Esophagus mucosa (tissue), 1 donor: ENCODE results near the gene DYNLT2B. TPM values are rescaled to one million over a fixed set of nuclear protein-coding genes. Genes with fewer than 3 reads are reported as not detected.
"Not testable (repeated sequence)": the region's sequence is repeated elsewhere in the genome, so short reads cannot be mapped to it uniquely, and the experiment has no call there.

ENCODE experiments used
- ATAC-seq: fragments of 200-7000 bp; cut with Tn5 transposase; one replicate; pipeline ENCODE4 v1.9.1; 2020
- total RNA-seq: library from RNA; stranded (reverse); gene quantifications from one replicate; pipeline ENCODE4 v1.2.4, GENCODE V29; 2023
- donor health status: DM: yes; HTN: yes; CAD: no.

DYNLT2B gene
- total RNA-seq, 1 donor from 2014 or later: 14.6 TPM

DNA sequence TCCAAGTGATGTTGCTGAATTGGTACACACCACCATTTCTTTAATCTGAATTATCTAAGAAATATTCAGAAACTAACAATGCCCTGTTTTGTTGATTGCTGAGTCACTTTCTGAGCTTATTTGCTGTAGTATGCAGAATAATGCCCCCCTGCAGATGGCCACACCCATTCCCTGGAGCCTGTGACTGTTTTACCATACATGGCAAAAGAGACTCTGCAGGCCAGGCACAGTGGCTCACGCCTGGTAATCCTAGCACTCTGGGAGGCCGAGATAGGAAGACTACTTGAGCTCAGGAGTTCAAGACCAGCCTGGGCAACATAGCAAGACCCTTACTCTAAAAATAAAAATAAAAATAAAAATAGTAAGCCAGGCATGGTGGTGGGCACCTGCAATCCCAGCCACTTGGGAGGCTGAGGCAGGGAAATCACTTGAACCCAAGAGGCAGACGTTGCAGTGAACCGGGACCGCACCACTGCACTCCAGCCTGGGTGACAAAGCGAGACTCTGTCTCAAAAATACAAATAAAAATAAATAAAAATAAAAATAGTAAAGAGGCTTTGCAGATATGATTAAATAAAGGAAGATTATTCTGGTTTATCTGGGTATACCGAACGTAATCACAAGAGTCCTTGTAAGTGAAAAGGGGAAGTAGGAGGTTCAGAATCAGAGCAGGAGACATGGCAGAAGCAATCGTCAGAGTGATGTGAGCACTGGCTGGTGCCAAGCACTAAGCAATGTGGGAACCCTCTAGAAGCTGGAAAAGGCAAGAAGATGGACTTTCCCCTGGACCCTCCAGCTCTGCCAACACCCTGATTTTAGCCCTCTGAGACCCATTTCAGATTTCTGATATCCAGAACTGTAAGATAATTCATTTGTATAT lies 49.5 kb downstream of the DYNLT2B start:
- ATAC-seq: peak; percentile 89

DNA sequence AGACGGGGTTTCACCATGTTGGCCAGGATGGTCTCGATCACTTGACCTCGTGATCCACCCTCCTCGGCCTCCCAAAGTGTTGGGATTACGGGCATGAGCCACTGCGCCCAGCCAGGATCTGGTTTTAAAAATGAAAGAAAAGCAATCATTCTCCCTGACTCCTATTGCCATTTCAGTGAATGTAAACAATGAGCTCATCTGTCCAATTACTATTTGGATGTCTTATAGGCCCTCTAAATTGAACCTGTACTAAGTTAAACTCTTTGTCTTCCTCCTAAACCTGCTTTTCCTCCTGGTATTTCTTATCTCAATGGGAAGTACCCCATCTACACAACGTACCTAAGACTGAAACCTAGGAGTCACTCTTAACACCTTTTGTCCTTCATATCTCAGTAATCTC lies 54.2 kb downstream of the DYNLT2B start:
- ATAC-seq: no peak

DNA sequence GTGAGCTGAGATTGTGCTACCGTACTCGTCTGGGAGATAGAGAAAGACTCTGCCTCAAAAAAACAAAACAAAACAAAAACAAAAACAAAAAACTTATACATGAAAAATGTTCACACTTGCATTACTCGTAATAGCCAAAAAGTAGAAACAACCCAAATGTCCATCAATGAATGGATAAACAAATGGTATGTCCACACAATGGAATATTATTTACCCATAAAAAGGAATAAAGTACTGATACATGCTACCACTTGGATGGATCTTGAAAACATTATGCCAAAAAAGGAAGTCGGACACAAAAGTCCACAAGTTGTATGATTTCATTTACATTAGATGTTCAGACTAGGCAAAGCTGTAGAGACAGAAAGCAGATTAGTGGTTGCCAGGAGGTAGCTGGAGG lies 57.3 kb downstream of the DYNLT2B start:
- ATAC-seq: no peak

DNA sequence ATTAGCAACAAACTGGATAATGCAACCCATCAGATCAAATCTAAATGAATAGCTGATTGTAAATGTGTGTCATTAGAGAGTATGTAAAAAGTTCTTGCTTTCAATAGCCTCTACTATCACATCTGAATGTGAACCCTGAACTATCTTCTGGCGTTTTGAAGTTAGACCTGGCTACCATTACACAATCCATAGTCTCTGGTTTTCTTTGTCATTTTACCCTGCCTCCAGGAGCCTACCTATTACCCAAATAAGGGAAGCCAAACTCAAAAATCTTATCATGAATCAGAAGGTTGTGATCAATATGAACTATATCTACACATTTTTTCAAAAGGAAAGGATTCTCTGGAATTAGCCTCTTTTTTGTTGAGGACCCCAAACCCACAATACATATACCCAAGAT lies 62.3 kb downstream of the DYNLT2B start:
- ATAC-seq: no peak

DNA sequence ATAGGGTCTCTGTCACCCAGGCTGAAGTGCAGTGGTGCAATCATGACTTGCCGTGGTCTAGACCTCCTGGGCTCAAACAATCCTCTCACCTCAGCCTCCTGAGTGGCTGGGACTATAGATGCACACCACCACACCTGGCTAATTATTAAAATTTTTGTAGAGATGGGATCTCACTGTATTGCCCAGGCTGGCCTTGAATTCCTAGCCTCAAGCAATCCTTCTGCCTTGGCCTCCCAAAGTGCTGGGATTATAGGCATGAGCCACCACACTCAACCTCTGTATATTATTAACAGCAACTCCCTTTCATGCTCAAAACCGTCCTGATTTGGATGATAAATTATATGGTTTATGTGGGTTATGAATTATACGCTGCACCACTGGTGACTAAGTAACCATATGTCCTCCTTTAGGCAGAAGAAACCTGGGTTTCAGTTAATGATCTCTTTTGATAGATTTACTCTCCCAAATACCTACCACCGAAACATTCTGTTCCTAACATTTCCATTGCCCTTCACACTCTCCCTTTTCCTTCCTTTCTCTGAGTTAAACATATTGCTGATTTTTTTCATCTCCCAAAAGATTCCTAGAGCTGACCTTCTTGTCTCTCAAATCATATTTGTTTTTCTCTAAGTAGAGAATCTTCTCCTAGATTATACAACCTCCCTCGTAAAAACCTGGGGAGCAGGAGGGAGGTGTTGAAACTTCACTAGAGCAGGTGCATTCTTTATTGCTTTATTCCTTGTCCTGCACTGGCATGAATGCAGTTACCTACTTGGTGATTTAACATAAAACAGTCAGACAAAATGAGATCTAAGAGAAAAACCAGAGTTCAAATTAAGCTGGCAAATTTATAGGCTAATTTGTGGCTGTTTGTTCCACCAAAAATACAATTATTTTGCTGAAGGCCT lies 63.4 kb downstream of the DYNLT2B start:
- no peak for ATAC-seq

DNA sequence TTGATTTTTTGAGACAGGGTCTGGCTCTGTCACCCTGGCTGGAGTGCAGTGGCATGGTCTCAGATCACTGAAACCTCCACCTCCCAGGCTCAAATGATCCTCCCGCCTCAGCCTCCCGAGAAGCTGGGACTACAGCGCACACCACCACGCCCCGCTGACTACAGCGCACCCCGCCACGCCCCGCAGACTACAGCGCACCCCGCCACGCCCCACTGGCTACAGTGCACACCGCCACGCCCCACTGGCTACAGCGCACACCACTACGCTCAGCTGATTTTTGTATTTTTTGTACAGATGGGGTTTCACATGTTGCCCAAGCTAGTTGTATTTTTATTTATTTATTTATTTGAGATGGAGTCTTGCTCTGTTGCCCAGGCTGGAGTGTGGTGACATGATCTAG lies 66.1 kb downstream of the DYNLT2B start:
- peak; percentile 48 for ATAC-seq

DNA sequence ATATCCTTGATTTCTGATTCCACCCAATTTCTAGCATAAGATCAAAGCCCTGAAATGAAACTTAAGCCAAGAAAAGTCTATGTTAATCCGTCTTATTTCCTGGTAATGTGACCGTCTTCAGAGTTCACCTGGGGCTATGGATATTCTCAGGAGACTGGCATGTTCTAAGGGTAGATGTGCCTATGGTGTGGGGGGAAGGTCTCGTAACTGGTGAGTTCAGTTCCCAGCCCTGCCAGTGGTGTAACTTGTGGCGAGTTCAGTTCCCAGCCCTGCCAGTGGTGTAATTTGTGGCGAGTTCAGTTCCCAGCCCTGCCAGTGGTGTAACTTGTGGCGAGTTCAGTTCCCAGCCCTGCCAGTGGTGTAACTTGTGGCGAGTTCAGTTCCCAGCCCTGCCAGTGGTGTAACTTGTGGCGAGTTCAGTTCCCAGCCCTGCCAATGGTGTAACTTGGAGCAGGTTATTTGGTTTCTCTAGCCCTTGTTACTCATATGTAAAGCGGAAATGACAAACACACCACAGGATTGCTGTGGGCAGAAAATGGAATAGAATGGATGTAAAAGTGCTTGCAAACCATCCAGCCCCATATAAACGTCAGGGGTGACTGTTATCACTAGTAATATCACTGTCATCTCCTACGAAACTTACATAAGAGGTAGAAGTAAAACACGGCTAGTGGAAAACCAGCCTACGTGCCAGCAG lies 71.3 kb downstream of the DYNLT2B start:
- ATAC-seq: no peak

DNA sequence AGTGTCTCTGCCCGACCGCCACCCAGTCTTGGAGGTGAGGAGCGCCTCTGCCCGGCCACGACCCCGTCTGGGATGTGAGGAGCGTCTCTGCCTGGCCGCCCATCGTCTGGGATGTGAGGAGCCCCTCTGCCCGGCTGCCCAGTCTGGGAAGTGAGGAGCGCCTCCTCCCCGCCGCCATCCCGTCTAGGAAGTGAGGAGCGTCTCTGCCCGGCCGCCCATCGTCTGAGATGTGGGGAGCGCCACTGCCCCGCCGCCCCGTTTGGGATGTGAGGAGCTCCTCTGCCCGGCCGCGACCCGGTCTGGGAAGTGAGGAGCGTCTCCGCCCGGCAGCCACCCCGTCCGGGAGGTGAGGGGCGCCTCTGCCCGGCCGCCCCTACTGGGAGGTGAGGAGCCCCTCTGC lies 73.9 kb downstream of the DYNLT2B start:
- not testable (repeated sequence) for ATAC-seq

DNA sequence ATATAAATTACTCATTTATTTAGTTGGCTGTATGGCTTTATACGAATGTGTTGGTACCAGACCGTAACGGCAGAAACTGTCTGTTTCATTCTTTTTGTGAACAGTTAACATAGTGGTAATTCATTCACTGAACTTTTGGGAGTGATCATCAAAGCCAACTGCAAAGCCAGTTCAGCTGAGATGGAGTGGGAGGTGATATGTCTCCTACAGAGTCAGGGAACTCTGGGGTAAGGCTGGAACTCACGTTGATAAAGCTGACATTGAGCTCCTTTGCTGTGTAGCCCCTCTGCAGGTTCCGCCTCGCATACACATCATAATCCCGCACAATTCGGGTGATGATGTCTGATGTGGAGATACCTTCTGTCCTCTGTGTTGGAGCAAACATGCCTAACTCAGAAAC lies 76.3 kb downstream of the DYNLT2B start:
- ATAC-seq: no peak

Other genes with a start within 250 kb of the DYNLT2B start
- gene TFRC, start 236.2 kb downstream of the DYNLT2B start, total RNA-seq: 51.3 TPM
- gene ZDHHC19, start 106.8 kb downstream of the DYNLT2B start, total RNA-seq: not detected
- gene SLC51A, start 101.7 kb downstream of the DYNLT2B start, total RNA-seq: not detected
- 49.2 TPM for gene PCYT1A, start 30.5 kb downstream of the DYNLT2B start, total RNA-seq
- gene TM4SF19, start 20.1 kb upstream of the DYNLT2B start, total RNA-seq: 8.2 TPM
- gene UBXN7, start 114.2 kb upstream of the DYNLT2B start, total RNA-seq: 31.9 TPM
- 15.8 TPM for gene RNF168, start 185.5 kb upstream of the DYNLT2B start, total RNA-seq
- gene SMCO1, start 197.1 kb upstream of the DYNLT2B start, total RNA-seq: not detected